A549 treated with AZD9567 at 1 μM for 4 hours (cell line): Measurements from ENCODE around the gene AKR1A1. TPM values are rescaled to one million over a fixed set of nuclear protein-coding genes. Genes with fewer than 3 reads are reported as not detected.

ENCODE experiments used
- total RNA-seq: library from RNA; stranded (reverse); fragments of 200-300 nt; extraction: Qiagen RNA extraction; gene quantifications from 5 replicates; pipeline ENCODE4 v1.2.3, GENCODE V29; 2022; ENCODE audit not compliant: insufficient read depth

AKR1A1 gene
- total RNA-seq, result 76.5 to 125 TPM (median 81.1 TPM) in 5 replicates

DNA sequence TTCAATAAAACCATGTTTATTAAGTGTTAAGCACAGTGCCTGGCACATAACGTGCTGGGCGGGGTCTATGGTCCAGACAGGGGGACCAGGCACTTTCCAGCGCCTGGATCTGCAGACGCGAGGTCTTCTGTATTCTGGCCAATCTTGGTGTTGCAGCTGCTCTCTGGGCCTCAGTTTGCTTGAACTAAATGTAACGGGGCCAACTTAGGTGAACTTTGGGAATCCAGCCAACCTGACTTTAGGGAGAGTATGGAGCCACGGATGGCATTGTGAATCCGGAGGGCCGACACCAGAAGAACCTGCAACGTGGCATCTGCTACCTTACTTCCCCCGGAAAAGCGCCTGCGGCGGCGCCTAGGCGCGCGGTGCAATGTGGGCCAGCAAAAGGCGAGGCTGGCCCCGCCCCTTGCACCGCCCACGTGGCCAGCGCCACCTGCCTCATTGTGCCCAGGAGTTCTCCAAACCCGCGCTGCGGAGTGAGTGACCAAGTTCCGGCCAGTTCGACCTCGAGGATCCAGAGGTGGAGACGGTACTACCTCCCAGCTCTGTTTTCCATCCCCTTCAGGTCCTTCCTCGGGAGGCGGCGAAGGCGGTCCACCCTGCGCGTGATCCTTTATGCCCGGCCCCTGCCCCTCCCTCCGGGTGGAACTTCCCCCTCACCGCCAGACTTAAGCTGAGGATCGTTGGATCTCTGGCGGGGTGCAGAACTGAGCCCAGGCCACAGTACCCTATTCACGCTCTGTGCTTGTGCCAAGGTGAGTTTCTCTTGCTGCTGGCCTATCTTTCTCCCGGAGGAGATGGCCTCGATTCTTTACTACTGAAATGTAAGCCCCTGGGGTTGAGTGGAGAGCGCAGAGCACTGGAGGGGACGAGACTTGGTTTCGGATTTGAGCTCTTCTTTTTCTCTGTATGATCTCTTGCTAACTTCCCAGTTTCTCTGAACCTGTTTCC is at the start of gene AKR1A1:
AKR1A1 (plus strand) TSS at position 426 of the 951 bp plus-strand sequence. CDS start 10,969 bp downstream, outside the sequence.

DNA sequence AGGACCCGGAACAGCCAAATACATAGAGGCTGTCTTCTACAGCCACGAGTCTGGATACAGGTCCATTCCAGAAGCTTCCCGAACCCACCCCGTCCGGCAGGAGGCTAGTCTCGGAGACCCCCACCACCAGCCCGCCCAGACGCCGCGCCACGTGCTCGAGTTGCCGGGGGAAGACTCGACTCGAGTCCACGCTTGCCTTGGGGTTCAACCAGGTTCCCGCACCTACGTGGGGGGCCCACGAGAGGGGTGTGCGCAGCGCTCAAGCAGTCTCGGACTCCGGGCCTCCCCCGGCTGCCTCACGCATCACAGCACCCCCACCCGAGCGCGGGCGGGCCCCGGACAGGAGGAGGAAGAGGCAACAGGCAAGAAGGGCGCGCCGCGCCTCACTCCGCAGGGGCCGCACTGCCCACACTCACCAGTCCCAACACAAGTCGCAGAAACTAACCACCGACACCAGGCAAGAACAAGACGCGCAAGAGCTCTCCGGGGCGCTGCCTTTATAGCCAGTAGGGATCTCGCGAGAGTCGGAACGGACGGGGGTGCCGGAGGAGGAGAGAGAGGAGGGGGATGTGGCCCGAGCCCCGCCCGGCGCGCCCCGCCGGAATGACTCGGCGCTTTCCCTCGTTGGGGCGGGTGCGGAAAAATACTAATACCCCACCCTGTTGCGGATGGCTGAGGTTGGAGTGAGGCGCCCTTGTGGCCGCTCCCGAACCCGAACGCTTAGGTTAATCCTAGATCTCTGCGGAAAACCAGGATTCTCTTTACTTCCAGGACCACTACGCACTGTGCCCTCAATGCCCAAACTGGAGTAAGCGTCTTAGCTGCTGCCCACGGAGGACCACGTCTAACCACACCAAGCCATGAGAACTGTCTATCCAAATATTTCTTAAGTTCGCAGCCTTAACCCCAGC is 29.0 kb upstream of the AKR1A1 start, which contains the start of gene PRDX1:
PRDX1 (minus strand) TSS at position 472 of the 911 bp plus-strand sequence. CDS start 2,841 bp downstream, outside the sequence.

DNA sequence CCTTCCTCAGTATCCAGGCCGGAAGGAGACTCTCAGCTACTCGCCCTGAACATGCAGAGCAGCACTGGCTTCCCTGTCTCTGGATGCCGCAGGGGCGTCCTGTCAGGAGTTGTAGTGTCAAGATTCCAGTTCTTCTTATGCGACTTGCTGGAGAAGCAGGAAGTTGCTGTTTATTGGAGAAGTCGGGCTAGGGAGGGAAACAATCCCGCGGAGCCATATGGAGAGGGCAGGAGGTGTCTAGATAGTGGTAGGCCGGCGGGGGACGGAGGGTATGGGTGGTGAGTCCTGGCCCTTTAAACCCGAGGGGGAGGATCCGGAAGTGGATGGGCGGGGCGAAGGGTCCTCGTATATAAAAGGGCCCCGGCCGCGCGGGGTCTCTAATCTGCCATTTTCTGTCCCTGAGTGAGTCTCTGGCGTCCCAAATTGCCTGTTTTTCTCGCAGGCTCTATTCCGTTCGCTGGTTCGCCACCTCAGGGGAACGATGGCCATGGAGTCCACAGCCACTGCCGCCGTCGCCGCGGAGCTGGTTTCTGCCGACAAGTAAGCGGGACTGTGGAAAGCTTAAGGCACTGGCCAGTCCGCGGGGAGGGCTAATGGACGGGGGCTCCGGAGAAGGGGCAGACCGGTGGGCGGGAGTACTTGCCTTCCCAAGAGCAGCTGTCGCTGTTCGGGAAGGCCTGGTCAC is 33.2 kb downstream of the AKR1A1 start, which contains the start of gene NASP:
NASP (plus strand) TSS at position 376 of the 685 bp plus-strand sequence; CDS start at position 482, 106 bp downstream.

Other genes with a start within 250 kb of the AKR1A1 start
- 2.6 to 4.2 TPM (median 3.3 TPM) in 5 replicates for gene HPDL, start 223.9 kb upstream of the AKR1A1 start, total RNA-seq
- gene TOE1, start 210.7 kb upstream of the AKR1A1 start, total RNA-seq, result 12.1 to 14.1 TPM (median 13.2 TPM) in 5 replicates
- gene MUTYH, start 210.4 kb upstream of the AKR1A1 start, total RNA-seq, result 7.1 to 11.4 TPM (median 10.9 TPM) in 5 replicates
- gene TESK2, start 59.7 kb upstream of the AKR1A1 start, total RNA-seq, result 0.34 to 0.38 TPM (median 0.37 TPM) in 4 of 5 replicates, not detected in the other
- 1.5 to 2.6 TPM (median 1.9 TPM) in 5 replicates for gene CCDC163, start 50.8 kb upstream of the AKR1A1 start, total RNA-seq
- gene MMACHC, start 50.5 kb upstream of the AKR1A1 start, total RNA-seq, result 1.2 to 4.9 TPM (median 1.5 TPM) in 5 replicates
- 2,040 to 2,165 TPM (median 2,060 TPM) in 5 replicates for gene PRDX1, start 28.9 kb upstream of the AKR1A1 start, total RNA-seq
- 119 to 140 TPM (median 130 TPM) in 5 replicates for gene NASP, start 33.2 kb downstream of the AKR1A1 start, total RNA-seq
- 0.28 to 0.53 TPM (median 0.36 TPM) in 4 of 5 replicates, not detected in the other for gene CCDC17, start 73.2 kb downstream of the AKR1A1 start, total RNA-seq
- gene GPBP1L1, start 135.7 kb downstream of the AKR1A1 start, total RNA-seq, result 30.7 to 41.9 TPM (median 34.8 TPM) in 5 replicates
- 16.8 to 21.1 TPM (median 17.9 TPM) in 5 replicates for gene TMEM69, start 137.4 kb downstream of the AKR1A1 start, total RNA-seq
- gene IPP, start 199.8 kb downstream of the AKR1A1 start, total RNA-seq, result 4.1 to 5.3 TPM (median 5.1 TPM) in 5 replicates